Common myeloid progenitor, CD34-positive (primary cell): ENCODE data around the gene GNB1.
"Not testable (repeated sequence)": the region's sequence is repeated elsewhere in the genome, so short reads cannot be mapped to it uniquely, and the experiment has no call there.

Experiments used
- CTCF ChIA-PET: fragments of 350-600 bp; sonication (Branson Sonifier 250); formaldehyde crosslinking; loops from one replicate; lab custom pipeline; 2021; ENCODE audit warnings: antibody characterized with exemption; lab: Charles Lee
- POLR2A ChIA-PET: fragments of 350-600 bp; sonication (Branson Sonifier 250); formaldehyde crosslinking; loops from one replicate; lab custom pipeline; 2021; ENCODE audit warnings: antibody characterized with exemption; lab: Charles Lee
- DNase-seq, 3 donors: peaks; one replicate each; pipeline versions ENCODE4 v3.0.0 to v3.0.0-alpha.2; 2013
- H3K27ac ChIP-seq, 2 experiments: 1 replicate in 1 of 2; 2 replicates in 1 of 2; pipeline ENCODE4 v1.7.0; 2013; ENCODE audit warnings: inconsistent platforms in 2 of 2, low read length in 2 of 2, mild to moderate bottlenecking in 2 of 2, low read depth in 1 of 2, moderate library complexity in 1 of 2; ENCODE audit not compliant: severe bottlenecking in 2 of 2, insufficient read depth in 1 of 2, poor library complexity in 1 of 2
- H3K27me3 ChIP-seq, 5 experiments: replicated peaks in 2 of 5; 1 replicate in 3 of 5; 2 replicates in 2 of 5; pipeline versions ENCODE4 v1.6.1 to v1.7.0; 2013; ENCODE audit warnings: low read length in 4 of 5, mild to moderate bottlenecking in 2 of 5, moderate library complexity in 2 of 5, inconsistent platforms in 1 of 5; ENCODE audit not compliant: insufficient read depth in 5 of 5, control insufficient read depth in 4 of 5
- H3K36me3 ChIP-seq, 4 experiments: 1 replicate in 2 of 4; 2 replicates in 2 of 4; pipeline versions ENCODE4 v1.6.1 to v1.7.0; 2013; ENCODE audit warnings: low read length in 3 of 4, control low read depth in 1 of 4, mild to moderate bottlenecking in 1 of 4; ENCODE audit not compliant: control insufficient read depth in 4 of 4, insufficient read depth in 4 of 4
- H3K4me1 ChIP-seq, 4 experiments: 1 replicate in 3 of 4; 2 replicates in 1 of 4; pipeline versions ENCODE4 v1.6.1 to v1.7.1; 2013; ENCODE audit warnings: low read length in 3 of 4, mild to moderate bottlenecking in 3 of 4, control low read depth in 1 of 4, inconsistent platforms in 1 of 4, moderate library complexity in 1 of 4; ENCODE audit not compliant: control insufficient read depth in 4 of 4, insufficient read depth in 4 of 4; ENCODE audit errors: control extremely low read depth in 1 of 4
- H3K4me3 ChIP-seq, 7 experiments: 1 replicate in 4 of 7; 2 replicates in 3 of 7; pipeline versions ENCODE4 v1.5.1 to v1.7.0; 2013; ENCODE audit warnings: mild to moderate bottlenecking in 7 of 7, low read length in 6 of 7, moderate library complexity in 6 of 7, inconsistent platforms in 2 of 7, low read depth in 2 of 7, control low read depth in 1 of 7; ENCODE audit not compliant: insufficient read depth in 4 of 7, control insufficient read depth in 1 of 7; ENCODE audit errors: extremely low read depth in 1 of 7
- H3K9me3 ChIP-seq, 5 experiments: 1 replicate in 4 of 5; 2 replicates in 1 of 5; pipeline versions ENCODE4 v1.6.1 to v1.7.1; 2013; ENCODE audit warnings: low read length in 4 of 5, mild to moderate bottlenecking in 2 of 5, inconsistent platforms in 1 of 5, low read depth in 1 of 5, moderate library complexity in 1 of 5; ENCODE audit not compliant: control insufficient read depth in 4 of 5, insufficient read depth in 2 of 5; ENCODE audit errors: control extremely low read depth in 1 of 5
- WGBS: methylation state at CpG from one replicate; pipeline ENCODE4 v1.1.5; 2013; ENCODE audit not compliant: insufficient coverage; 5-methylcytosine and 5-hydroxymethylcytosine counted together

The GNB1 gene

DNA sequence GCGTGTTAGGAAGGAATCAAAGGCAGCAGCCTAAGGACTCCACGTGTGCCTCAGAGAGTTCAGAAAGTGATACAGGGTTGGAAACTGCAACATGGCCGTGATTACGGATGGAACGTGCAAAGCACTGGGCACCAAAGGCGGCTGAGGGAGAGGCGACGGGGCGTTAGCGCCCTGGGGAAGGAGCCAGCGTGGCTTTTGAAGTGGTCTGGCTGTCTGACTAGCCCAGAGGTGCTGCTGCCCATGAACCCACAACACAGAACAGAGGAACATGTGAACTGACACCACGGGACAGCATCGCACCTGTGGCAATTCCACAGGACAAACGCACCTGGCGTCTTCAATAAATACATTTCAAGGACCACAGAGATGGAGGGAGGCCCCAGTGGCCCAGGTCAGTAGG is 46.2 kb upstream of the GNB1 start:
- peaks cover 0 to 12% (median 2%) of the 10 kb centered on the region in 5 experiments for H3K27me3 ChIP-seq
- peaks cover 0 to 5% (median 0%) of the 10 kb centered on the region in 5 experiments for H3K9me3 ChIP-seq
- H3K4me1 ChIP-seq = no peaks in the 10 kb centered on the region
- ChIA-PET POLR2A (no interaction called here), CTCF (no interaction called here)
- no peak for DNase-seq
- H3K27ac ChIP-seq = no peak overlapping the region
- H3K36me3 ChIP-seq = no peaks in the 10 kb centered on the region
- H3K4me3 ChIP-seq = no peak overlapping the region
- WGBS = 88% methylated on average over 15 of the region's 15 CpGs

DNA sequence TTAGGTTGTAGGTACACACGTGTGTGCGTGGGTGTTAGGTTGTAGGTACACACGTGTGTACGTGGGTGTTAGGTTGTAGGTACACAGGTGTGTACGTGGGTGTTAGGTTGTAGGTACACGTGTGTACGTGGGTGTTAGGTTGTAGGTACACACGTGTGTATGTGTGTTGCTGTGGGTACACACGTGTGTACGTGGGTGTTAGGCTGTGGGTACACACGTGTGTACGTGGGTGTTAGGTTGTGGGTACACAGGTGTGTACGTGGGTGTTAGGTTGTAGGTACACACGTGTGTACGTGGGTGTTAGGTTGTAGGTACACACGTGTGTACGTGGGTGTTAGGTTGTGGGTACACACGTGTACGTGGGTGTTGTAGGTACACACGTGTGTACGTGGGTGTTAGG is 44.0 kb upstream of the GNB1 start:
- H3K4me3 ChIP-seq, H3K9me3 ChIP-seq, H3K27me3 ChIP-seq, CTCF ChIA-PET, H3K4me1 ChIP-seq, POLR2A ChIA-PET, DNase-seq, H3K27ac ChIP-seq, H3K36me3 ChIP-seq: not testable (repeated sequence)
- 97% methylated on average over 16 of the region's 21 CpGs for WGBS

DNA sequence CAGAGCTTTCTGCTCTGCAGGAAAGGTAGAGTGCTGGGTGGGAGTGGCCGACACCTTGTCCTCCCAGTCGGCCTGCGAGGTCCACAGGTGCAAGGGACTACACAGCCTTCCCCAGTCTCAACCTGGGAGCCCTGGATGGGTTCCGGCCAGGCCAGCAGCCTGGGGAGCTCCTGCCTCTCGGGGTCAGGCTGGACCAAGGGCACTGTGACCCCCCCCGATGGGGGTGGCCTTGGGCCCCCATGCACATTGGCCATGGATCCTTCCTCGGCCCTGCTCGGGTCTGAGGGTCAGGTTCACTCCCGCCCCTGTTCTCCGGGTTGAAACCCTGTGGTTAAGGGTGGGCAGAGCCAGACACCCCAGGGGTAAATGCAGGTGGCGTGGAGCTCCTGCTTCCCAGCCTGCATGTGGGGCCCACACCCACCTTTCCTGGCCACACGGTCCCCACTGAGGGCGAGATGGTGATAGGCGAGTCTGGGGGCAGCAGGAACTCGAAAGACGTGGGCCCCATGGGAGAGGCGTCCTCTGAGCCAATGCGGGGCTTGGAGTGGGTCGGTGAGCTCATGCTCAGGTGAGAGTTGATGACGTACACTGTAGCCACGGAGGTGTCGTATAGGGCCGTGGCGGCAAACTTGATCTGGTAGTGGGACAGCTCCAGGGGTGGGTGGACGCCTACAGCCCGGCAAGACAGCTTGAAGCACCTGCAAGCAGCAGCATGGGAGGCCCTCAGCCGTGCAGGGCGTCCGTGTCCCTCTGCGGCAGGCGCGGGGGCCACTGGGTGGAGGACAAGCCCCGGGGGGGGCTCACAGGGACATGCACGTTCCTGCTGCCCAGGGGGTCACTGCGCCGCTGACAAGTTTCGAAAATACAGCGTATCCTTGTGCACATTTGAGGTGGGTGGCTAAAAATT is 39.0 kb upstream of the GNB1 start:
- Histone ChIP-seq H3K27ac (no peak overlapping the region), H3K4me1 (no peaks in the 10 kb centered on the region), H3K4me3 (no peak overlapping the region), H3K36me3 (no peaks in the 10 kb centered on the region), H3K27me3 (peaks cover 0 to 3% (median 0%) of the 10 kb centered on the region in 5 experiments), H3K9me3 (peaks cover 0 to 5% (median 0%) of the 10 kb centered on the region in 5 experiments)
- ChIA-PET CTCF (interaction anchor here (1.9 to 2.0 kb wide), 2 partner anchors 11 to 13 kb away, joined by 6 to 7 read pairs; no protein-coding TSS in a partner anchor), POLR2A (interaction anchor here (0.6 kb wide), 1 partner anchor 131 kb away, joined by 3 read pairs; no protein-coding TSS in a partner anchor)
- DNase-seq = no peak
- whole genome bisulfite sequencing = 92% methylated on average over 26 of the region's 38 CpGs

DNA sequence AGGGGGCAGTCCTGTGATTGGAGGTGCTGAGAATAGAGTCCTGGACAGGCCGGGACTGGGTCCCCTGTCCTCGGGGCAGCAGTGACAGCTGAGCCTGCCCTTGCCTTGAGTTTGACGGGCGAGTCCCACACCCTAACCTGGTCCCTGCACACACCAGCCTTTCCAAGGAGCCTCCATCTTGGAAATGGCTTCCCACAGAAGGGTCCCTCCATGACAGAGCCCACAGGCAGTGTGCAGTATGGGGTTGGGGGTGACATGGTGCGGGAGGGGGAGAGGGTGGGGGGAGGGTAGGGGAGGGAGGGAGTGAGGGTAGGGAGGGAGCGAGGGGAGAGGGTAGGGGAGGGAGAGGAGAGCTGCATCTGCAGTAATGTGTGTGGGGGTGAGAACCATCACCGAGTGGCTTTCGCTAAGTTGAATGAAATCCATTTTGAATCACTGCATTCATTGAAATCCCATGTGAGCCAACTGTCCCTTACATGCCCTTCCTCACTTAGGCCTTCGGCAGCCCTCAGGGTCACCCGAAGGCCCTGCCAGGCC is 38.3 kb upstream of the GNB1 start:
- DNase-seq = no peak
- H3K9me3 ChIP-seq = peaks cover 0 to 2% (median 0%) of the 10 kb centered on the region in 5 experiments
- WGBS = 82% methylated on average over 5 of the region's 10 CpGs
- ChIA-PET POLR2A (no interaction called here), CTCF (no interaction called here)
- H3K4me3 ChIP-seq = no peak overlapping the region
- no peaks in the 10 kb centered on the region for H3K36me3 ChIP-seq
- H3K4me1 ChIP-seq = no peaks in the 10 kb centered on the region
- peaks cover 0 to 3% (median 0%) of the 10 kb centered on the region in 5 experiments for H3K27me3 ChIP-seq
- no peak overlapping the region for H3K27ac ChIP-seq

DNA sequence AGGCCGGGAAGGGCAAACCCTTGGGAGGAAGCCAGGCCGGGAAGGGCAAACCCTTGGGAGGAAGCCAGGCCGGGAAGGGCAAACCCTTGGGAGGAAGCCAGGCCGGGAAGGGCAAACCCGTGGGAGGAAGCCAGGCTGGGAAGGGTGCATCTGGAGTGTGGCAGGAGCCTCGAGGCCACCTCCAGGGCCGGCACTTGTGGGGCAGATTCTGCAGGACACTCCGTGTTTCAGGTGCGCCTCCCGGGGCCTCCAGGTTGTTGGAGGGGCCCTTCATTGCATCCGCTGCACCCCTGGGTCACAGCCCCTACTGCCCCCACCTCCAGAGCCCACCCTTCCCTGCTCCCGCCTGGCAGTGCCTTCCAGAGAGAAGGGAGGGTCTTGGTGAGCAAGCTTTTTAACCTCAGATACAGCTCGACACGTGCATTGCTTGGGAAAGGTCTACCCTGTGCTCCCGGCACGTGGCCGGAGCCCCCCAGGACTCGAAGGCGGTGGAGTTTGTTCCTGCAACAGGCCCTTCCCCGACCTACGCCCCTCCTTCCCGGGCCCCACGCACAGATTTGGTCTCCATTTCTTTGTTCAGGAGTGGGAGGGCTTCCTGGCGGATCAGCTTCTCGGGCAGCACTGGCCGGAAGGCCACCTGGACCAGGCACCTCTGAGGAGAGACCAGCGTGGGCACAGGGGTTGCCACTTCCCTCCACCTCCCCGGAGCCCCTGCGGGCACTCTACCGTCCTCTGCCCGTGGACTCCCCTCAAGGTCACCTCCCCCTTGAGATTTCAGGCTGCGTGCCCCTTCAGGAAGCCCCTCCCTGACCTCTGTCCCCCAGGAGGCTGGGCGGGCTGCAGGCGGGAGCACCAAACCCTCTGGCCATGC is 37.6 kb upstream of the GNB1 start:
- Histone ChIP-seq H3K27ac (no peak overlapping the region), H3K36me3 (no peaks in the 10 kb centered on the region), H3K4me1 (no peaks in the 10 kb centered on the region), H3K4me3 (no peak overlapping the region), H3K27me3 (peaks cover 0 to 3% (median 0%) of the 10 kb centered on the region in 5 experiments), H3K9me3 (no peaks in the 10 kb centered on the region)
- DNase-seq = no peak
- 84% methylated on average over 29 of the region's 34 CpGs for WGBS
- ChIA-PET POLR2A (no interaction called here), CTCF (no interaction called here)

DNA sequence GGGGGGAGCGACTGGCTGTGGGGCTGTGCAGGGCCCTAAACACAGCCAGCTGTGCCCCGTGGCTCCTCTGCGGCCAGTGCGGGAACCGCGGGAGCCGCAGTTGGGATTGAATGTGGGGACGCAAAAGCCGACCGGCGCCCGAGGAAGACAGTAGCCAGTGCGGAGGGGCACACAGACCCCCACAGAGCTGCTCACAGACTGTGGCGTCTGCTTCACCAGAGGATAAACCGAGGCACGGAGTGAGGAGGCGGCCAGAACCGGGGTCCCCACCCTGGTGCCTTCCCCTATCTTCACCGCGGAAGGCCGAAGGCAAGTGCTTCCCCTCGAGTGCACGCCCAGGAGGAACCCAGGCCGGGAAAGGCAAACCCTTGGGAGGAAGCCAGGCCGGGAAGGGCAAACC is 36.9 kb upstream of the GNB1 start:
- ChIA-PET CTCF (no interaction called here), POLR2A (no interaction called here)
- no peak overlapping the region for H3K27ac ChIP-seq
- no peak for DNase-seq
- no peak overlapping the region for H3K4me3 ChIP-seq
- H3K27me3 ChIP-seq = peaks cover 0 to 3% (median 0%) of the 10 kb centered on the region in 5 experiments
- no peaks in the 10 kb centered on the region for H3K9me3 ChIP-seq
- H3K36me3 ChIP-seq = no peaks in the 10 kb centered on the region
- no peaks in the 10 kb centered on the region for H3K4me1 ChIP-seq
- WGBS = 96% methylated on average over 18 of the region's 25 CpGs
